GM12801 (cell line): ENCODE data around the gene TRAF3.

Source experiments
- TF ChIP-seq, protein P1 (sequence below): IDR thresholded peaks from one replicate; pipeline ENCODE4 v1.5.1; 2011; ENCODE audit warnings: control low read depth; ENCODE audit not compliant: insufficient read length; ENCODE audit errors: extremely low read depth

The TRAF3 gene

GRCh38 chr14:102746634-102747438 is 30.4 kb upstream of the TRAF3 start:
- TF ChIP-seq, protein P1, sequence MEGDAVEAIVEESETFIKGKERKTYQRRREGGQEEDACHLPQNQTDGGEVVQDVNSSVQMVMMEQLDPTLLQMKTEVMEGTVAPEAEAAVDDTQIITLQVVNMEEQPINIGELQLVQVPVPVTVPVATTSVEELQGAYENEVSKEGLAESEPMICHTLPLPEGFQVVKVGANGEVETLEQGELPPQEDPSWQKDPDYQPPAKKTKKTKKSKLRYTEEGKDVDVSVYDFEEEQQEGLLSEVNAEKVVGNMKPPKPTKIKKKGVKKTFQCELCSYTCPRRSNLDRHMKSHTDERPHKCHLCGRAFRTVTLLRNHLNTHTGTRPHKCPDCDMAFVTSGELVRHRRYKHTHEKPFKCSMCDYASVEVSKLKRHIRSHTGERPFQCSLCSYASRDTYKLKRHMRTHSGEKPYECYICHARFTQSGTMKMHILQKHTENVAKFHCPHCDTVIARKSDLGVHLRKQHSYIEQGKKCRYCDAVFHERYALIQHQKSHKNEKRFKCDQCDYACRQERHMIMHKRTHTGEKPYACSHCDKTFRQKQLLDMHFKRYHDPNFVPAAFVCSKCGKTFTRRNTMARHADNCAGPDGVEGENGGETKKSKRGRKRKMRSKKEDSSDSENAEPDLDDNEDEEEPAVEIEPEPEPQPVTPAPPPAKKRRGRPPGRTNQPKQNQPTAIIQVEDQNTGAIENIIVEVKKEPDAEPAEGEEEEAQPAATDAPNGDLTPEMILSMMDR: no peak

GRCh38 chr14:102748806-102749205 is 28.4 kb upstream of the TRAF3 start:
- TF ChIP-seq, protein P1: no peak

DNA sequence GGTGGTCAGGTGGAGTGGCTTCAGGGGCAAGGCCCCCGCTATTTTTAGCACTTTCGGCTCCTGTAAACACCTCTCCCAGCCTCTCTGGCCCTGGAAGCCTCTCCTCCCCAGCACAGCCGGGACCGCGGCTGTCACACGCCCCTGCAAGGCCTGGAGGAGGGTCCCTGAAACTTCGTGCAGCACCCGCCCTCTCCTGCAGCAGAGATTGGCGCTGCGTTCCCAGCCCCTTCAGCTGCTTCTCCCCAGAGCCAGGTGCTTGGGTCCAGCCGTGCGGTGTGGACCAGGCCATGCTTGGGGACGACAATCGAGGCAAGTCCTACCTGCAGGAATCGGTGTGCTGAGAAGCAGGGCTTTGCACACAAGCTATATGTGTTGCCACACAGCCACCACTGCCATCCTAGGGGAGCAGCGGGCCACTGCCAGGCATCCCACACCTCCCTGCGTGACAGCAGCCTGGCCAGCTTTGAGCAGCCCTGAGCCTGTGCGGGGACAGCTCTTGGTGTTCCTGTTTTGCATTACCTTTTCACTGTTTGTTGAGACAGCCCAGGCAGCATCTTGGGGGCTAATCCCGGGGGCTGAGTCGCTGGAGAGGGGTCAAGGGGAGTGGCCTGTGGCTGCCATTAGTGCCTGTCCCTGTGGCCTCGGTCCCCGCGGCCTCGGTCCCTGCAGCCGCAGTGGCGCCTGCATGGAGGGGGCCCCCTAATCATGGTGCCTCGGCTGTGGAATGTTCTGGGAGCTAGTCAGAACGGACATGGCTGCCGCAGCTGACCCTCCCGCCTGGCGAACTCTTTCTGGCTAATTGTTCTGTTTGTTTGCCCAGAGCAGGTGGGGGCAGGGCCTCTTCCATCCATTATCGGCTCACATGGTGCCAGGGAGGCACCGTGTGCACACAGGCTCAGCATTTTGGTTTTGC is 27.6 kb upstream of the TRAF3 start:
- TF ChIP-seq, protein P1: no peak

- TF ChIP-seq, protein P1: no peak
Measured at GRCh38 chr14:102750376-102750775, 26.9 kb upstream of the TRAF3 start.

- TF ChIP-seq, protein P1: no peak
Measured at GRCh38 chr14:102751088-102751487, 26.2 kb upstream of the TRAF3 start.

DNA sequence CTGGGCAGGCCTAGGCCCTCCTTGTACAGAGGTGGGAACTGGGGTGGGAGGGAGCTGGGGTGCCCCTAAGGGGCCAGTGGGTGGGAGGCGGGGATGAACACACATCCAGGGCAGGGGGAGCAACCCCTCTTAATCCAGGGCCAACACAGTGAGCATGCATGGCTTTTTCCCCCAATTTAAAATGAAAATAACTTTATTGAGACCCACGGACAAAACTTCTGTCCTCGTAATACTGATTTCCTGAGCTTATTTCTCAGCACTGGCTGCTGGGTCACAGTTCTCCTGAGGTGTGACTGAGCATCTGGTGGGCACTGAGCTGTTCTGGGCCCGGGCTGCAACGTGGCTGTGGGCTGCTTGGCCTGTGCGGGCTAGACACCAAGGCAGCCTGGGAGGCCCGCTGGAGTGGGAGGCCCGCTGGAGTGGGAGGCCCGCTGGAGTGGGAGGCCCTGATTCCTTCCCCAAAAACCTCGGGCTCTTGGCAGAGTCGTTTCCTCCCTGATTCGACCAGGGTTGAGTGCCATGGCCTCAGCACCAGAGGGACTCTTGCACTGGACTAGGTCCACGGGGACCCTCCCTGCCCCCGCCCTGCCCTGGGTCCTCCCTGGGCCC is 24.9 kb upstream of the TRAF3 start:
- TF ChIP-seq, protein P1: no peak
